HG02970 (cell line): ENCODE measurements around the gene ST6GALNAC2.
"Not testable (repeated sequence)": the region's sequence is repeated elsewhere in the genome, so short reads cannot be mapped to it uniquely, and the experiment has no call there.

Source experiments
- ATAC-seq: cut with Tn5 transposase; IDR thresholded peaks from one replicate; pipeline ENCODE4 v1.9.1; 2021; ENCODE audit warnings: mild to moderate bottlenecking, moderate library complexity, moderate number of reproducible peaks; ENCODE audit not compliant: unreplicated experiment, low FRiP score

Gene ST6GALNAC2

DNA sequence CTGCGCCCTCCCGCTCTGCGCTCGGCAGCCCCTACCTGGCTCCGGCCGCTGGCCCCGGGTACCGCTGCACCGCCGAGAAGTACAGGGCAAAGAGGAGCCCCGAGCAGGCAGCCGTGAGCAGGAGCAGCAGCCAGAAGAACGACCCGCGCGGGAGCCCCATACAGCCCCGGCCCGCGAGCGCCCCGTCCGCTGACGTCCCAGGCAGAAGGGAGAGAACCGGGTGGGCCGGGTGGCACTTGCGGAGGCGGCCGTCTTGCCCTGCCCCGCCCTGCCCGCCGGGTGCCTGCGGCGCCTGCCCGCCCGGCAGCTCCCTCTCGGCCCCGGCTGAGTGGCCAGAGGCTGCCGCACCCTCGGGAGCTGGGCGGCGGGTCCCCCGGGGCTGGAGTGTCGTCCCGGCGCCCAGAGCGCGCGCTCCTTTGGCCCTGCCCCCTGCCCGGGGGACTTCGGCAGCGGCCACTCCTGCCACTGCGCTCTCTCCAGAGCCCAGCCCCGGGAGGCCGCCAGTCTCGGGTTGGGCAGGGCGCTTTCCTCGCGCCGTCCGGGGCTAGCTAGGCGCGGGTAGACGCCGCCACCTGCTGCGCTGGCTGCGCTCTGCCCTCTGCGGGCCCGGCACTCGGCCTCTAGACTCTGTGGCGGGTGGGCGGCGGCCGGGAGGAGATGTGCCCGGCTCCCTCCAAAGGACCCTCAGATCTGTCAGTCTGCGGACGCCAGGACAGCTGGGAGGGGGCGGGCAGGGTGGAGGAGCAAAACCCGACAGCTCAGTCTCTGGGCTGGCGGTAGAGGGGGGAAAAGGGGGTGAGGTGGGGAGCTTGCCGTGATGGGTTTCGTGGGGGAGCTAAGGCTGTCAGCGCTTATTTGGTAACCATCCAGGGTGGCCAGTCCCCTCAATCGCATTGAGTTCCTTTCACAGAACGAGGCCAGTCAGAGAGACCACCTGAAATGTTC is at the start of gene ST6GALNAC2:
Gene ST6GALNAC2, minus strand, starts transcription at position 212 of the 945 bp plus-strand sequence. Its CDS starts 52 bp downstream, at position 160.
- no peak for ATAC-seq

DNA sequence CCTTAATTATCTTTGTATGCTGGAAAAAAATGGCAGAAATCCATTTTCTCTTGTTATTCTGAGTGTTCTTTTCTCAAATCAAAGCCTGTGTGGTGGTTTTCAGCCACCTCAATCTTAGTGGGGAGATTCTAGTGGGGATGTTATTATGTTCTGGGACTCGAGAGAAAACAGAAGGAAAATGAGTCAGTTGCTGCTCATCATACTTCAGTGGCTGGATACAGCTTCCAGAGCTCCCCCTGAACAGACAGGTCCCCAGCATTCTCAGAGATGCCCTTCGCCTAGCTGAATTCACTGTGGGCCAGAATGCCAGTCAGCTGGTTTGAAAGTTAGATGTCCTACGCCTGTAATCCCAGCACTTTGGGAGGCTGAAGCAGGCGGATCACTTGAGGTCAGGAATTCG is 49.4 kb upstream of the ST6GALNAC2 start:
- no peak for ATAC-seq

DNA sequence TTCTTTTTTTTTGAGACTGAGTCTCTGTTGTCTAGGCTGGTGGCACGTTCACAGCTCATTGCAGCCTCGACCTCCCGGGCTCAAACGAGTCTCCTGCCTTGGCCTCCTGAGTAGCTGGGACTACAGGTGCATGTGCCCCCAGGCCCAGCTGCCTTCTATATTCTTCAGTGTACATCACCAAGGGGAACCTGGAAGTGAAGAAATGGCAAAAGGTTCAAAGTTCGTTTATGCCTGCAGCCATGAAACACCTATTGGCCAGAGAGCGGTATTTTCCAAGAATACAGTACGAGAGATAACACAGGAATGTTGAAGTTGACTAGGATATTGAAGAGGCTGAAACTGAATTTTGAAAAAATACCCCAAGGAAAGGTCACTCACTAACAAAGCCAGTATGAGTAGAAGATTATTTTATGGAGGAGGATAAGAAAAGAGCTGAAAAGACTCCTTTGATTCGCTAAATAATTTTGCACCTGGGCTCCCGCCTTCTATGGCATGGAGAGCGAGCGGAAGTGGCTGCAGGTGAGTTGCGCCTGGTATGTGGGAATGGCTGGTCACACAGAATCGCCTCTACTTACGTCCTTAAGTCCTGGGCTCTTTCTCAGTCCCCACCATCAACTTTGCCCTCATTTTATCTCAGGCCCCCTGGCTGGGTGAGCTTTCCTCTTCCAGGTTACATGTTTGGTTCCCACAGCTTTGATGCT is 48.1 kb upstream of the ST6GALNAC2 start:
- no peak for ATAC-seq

DNA sequence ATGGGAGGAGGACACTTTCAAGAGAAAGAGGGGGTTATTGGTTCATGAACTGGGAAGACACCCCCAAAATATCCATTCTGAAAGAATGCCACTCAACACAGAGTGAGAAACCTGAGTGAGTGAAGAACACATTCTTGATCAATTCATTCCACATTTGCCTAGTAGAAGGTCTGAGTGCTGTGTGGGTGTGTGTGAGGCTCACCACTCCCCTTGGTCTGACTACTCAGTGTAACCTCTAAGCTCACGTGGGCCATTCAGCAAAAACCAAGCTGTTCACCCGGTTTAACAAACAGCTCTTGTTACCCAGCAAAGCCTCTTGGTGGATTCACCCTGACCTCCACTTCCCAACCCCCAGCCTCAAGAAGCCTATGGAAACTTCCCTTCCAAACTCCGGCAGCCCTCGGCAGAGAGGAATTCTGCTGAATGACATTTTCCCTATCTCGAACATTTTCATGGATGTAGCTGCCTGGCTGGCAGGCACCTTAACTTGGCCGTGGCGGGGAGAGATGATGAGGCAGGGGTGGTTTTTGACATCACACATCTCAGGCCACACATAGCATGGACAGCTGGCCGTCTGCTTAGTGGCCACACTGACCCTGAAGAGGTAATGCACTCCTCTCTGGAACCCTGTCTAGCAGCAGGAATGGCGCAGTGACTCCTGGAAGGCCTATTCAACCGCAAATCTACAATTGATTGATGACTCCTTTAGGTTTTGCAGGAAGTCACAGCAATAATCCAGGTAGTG is 46.3 kb upstream of the ST6GALNAC2 start:
- ATAC-seq, result no peak

DNA sequence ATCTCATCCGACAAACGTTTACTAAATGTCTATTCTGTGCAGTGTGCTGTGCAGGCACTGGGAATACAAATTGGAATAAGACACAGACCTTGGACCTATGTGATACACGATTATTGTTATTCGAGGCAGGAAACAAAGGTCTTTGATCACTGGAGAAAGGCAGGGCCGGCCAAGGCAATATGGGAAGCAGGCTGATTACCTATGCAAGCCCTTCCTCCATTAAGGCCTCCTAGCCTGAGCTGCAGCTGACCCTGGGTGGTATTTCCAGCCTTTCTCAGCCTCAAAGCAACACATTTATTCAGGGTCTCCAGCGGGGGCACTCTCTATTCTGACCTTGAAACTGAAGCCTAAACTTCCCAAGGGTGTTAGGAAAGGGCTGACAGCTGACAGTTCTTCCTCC is 44.5 kb upstream of the ST6GALNAC2 start:
- no peak for ATAC-seq

DNA sequence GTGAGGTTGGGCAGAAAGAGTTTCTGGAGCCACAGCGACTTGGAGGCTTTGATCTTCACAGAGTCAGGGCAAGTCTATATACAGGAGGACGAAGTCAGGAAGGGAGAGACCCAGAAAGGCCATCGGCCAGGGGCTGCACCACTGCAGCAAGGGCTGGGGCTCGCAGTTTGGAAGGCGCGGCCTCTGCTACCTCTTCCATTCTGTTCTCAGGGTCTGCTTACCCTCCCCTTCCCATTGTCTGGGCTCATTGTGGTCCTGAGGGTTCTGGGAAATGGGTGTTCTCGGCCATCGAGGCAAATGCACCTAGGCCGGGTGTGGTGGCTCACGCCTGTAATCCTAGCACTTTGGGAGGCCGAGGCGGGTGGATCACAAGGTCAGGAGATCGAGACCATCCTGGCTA is 41.9 kb upstream of the ST6GALNAC2 start:
- ATAC-seq, result no peak

DNA sequence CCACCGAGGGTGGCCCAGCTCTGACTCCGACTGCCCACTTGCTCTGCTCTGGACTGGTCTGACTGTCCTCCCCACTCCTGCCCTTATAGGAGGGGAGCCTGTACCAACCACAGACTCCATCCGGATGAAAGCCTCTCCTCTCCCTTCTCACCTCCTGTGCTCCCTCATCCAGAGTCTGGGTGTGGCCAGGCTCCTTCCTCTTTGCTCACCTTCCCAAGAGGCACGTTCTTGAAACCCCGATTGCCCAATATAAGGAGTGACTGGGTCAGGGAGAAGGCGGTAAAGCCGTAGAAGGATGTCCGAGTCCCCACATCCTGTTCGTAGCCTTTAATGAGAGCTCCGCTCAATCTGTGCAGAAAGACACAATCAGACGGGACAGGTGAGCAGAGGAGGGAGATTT is 40.8 kb upstream of the ST6GALNAC2 start:
- no peak for ATAC-seq

DNA sequence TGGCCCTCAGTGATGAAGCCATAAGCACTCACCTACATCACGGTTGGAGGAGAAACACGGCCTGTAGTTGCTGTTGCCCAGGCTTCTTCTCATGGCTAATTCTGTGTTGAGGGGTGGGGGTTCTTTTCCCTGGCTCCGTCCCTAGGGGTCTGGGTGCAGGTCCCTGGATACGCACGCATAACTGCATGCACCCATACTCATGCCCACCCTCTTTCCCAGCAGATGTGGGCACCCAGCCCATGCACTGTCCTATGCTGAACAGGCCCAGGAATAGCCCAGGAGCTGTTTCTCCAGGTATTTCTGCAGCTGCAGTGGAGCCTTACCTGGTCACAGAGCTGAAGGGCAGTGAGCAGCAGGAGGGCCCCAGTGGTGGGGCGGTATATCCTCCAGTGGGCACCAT is 39.8 kb upstream of the ST6GALNAC2 start:
- no peak for ATAC-seq

DNA sequence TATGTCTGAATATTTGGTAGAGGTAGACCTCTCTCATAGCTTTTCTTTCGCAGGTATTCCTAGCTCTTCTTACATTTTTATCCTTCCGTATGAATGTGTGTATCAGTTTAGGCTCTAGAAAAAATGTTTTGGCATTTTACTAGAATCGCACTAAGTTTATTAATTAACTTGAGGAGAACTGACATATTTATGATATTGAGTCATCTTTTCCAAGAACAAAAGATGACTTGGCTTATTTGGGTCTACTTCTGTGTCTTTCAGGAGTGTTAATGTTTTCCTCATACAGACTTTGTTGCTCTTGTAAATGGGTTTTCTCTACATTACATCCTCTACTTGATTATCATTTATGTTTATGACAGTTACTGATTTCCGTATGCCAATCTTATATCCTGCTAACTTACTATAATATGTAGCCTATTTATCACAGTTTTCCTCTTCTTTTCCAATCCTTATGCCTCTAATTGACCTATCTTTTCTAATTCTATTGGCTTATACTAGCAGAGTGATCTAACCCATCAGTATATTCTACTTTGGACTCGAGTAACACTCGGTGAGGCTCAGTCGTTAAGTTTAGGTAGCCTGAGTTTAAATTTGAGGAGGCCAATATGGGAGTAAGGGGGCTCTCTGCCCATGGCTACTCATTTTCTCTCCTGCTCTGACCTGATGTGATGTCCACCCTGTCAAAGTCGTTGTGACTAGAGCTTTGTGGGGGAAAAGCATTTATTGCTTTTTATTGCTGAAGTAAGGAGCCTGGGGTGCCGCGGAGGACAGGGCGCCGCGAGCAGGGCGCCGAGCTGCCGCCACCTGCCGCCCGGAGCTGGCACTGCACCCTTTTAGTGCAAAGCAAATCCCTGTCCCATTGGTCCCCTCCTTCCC is 37.8 kb upstream of the ST6GALNAC2 start:
- ATAC-seq, result no peak

DNA sequence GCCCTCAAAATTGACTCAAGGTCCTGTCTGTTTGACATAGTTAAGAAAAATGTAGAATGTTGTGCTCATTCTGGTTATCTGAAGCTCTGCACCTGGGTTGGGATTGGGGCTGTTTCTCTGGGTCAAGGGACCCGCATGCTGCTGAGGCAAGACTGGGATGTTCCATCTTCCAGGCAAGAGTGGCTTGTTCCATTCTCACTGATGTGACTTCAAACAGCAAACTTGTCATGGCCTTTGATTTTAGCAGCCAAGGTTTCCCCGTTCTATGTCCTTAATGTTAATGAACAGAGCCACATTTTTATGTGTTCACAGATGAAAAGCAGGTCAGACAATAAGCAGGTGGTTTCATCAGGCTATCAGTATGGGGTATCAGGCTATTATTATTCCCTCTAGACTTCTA is 32.2 kb upstream of the ST6GALNAC2 start:
- ATAC-seq, result no peak

DNA sequence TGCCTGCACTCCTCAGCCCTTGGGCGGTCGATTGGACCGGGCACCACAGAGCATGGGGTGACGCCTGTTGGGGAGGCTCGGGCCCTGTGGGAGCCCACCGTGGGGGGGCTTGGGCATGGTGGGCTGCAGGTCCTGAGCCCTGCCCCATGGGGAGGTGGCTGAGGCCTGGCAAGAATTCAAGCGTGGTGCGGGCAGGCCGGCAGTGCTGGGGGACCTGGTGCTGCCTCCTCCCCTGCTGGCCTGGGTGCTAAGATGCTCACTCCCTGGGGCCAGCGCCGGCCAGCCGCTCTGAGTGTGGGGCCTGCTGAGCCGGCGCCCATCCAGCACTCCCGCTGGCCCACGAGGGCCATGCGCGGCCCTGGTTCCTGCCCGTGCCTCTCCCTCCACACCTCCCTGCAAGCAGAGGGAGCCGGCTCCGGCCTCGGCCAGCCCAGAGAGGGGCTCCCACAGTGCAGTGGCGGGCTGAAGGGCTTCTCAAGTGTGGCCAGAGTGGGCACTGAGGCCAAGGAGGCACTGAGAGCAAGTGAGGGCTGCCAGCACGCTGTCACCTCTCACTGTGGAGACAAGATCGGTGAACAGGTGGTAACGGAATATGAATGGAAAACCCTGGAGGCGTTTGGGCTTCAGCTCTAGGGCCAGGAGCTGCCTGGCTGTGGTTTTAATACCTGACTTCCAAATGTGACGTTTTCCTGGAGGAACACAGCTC is 29.4 kb upstream of the ST6GALNAC2 start:
- no peak for ATAC-seq

DNA sequence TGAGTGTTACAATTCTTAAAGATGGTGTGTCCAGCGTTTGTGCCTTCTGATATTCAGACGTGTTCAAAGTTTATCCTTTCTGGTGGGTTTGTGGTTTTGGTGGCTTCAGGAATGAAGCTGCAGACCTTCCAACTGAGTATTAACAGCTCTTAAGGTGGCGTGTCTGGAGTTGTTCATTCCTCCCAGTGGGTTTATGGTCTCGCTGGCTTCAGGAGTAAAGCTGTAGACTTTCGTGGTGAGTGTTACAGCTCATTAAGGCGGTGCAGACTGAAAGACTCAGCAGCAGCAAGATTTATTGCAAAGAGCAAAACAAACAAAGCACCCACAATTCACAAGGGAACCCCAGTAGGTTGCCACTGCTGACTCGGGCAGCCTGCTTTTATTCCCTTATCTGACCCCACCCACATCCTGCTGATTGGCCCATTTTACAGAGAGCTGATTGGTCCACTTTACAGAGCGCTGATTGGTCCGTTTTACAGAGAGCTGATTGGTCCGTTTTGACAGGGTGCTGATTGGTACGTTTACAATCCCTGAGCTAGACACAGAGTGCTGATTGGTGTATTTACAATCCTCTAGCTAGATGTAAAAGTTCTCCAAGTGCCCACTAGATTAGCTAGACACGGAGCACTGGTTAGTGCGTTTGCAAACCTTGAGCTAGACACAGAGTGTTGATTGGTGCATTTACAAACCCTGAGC is 28.6 kb upstream of the ST6GALNAC2 start:
- ATAC-seq, result not testable (repeated sequence)

DNA sequence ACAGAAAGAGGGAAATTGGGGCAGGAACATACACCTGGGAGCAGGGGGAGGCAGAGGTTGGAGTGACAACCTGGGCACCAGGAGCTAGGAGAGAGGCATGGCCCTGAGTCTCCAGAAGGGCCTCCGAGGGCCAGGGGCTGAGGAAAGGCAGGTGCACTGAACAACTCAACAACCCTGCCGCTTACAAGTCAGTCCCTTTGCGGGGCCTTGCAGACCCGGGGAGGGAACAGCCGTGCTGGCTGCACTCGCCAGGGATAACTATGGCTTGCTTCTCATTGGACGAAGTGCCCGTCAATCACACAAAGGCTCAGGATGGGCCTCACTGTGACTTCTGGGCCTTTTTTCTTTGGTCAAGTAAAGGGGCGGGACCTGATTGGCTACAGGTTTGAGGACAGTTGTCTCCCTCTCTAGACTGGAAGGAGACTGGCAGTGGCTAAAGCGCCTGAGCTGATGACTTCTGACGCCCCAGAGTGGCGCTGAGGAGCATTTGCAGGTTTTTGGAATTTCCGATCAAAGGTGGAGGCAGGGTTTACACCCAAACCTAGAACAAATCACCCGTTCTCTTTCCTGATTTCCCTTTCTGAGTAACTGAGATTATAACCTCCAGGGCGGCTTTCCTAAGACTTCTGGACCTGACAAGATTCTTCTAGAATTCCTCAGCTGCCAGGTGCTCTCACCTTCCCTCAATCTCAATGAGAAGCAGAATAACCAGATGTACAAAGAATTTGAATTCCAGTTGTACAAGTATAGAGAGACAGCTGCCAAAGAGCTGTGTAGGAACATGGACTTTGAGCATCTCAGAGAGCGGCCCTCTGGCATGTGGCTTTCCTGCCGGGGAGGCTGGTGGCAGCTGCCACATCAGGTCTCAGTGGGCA is 27.6 kb upstream of the ST6GALNAC2 start:
- ATAC-seq, result no peak

DNA sequence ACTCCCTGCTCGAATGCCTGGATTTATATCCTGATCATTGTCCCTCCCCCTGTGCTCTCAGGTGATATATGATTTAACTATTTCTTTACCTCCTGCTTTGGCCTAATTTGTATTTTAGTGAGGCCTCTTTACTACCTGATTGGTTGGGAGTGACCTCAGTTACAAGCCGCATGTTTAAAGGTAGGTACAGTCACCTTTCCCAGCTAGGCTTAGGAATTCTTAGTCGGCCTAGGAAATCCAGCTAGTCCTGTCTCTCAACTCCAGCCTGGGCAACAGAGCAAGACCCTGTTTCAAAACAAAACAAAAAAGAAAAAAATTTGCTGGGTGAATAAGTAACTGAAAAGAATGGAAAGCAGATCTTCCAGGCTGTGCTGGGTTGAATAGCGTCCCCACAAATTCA is 26.8 kb upstream of the ST6GALNAC2 start:
- ATAC-seq, result no peak

DNA sequence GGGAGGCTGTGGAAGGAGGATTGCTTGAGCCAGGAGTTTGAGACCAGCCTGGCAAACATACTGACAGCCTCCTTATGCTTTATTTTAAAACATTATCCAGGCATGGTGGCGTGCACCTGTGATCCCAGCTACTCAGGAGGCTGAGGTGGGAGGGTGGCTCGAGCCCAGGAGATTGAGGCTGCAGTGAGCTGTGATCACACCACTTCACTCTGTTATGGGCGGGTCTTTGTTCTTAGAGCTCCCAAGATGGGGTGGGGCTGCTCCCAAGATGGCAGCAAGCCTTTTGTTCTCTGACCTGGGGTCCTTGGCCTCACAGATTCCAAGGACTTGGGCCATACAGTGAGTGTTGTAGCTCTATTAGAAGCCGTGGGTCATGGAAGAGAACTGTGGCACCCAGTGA is 26.1 kb upstream of the ST6GALNAC2 start:
- ATAC-seq, result no peak

DNA sequence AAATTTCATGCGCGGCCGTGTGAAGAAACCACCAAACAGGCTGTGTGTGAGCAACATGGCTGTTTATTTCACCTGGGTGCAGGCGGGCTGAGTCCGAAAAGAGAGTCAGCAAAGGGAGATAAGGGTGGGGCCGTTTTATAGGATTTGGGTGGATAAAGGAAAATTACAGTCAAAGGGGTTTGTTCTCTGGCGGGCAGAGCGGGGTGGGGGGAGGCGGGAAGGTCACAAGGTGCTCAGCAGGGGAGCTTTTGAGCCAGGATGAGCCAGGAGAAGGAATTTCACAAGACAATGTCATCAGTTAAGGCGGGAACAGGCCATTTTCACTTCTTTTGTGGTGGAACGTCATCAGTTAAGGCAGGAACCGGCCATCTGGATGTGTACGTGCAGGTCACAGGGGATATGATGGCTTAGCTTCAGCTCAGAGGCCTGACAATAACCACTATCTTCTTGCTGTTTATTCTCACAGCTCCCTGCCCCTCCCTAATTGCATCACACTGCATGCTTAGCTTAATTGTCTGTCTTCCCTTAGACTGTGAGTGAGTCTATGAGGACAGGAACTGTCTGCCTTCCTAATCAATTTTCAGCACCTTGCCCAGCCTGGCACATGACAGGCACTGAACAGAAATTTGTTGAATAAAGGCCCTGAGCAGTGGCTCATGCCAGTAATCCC is 25.6 kb upstream of the ST6GALNAC2 start:
- not testable (repeated sequence) for ATAC-seq

DNA sequence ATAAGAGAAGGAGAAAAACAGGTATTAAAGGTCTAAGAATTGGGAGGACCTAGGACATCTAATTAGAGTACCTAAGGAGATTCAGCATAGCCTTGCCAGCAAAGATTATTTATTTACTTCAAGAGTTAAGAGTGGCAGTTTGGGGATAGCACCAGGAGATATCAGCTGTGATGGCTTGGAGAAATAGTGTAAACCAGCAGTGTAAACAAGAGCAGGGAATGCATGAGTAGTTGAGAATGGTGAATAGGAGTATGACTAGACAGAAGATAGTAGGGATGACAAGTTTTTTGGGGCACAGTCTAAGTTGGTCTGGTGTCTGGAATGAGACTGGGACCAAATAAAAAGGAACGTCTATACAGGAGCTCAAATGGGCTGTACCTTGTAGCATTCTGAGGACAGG is 21.0 kb upstream of the ST6GALNAC2 start:
- ATAC-seq, result not testable (repeated sequence)
